HCEC 1CT (cell line): ENCODE measurements around the gene TPD52L2.
A peak's percentile ranks its signal among the peaks of the same experiment; 100 is the strongest.
"Not testable (repeated sequence)": the region's sequence is repeated elsewhere in the genome, so short reads cannot be mapped to it uniquely, and the experiment has no call there.

Experiments used
- DNase-seq: peaks from one replicate; pipeline ENCODE4 v3.0.0-alpha.2; 2017

TPD52L2 gene

GRCh38 chr20:63857764-63858392 is 7.2 kb upstream of the TPD52L2 start:
- peak; percentile 87 for DNase-seq

- peak; percentile 78 for DNase-seq
Measured at GRCh38 chr20:63858393-63859165, 6.5 kb upstream of the TPD52L2 start.

- DNase-seq = no peak
Measured at GRCh38 chr20:63859166-63859699, 5.8 kb upstream of the TPD52L2 start.

- no peak for DNase-seq
Measured at GRCh38 chr20:63860325-63861051, 4.6 kb upstream of the TPD52L2 start.

GRCh38 chr20:63861365-63861934 is 3.6 kb upstream of the TPD52L2 start, which contains the start of gene ABHD16B:
Gene ABHD16B (plus strand): TSS chr20:63861498. CDS start chr20:63861541, 43 bp downstream.
- no peak for DNase-seq

- no peak for DNase-seq
Measured at GRCh38 chr20:63861981-63862901, 2.8 kb upstream of the TPD52L2 start.

- DNase-seq = no peak
Measured at GRCh38 chr20:63863021-63863797, 1.9 kb upstream of the TPD52L2 start.

GRCh38 chr20:63863798-63864544 is 1.1 kb upstream of the TPD52L2 start:
- peak; percentile 88 for DNase-seq

GRCh38 chr20:63864545-63864977 is 509 bp upstream of the TPD52L2 start:
- DNase-seq = no peak

GRCh38 chr20:63867042-63867441 is 2.0 kb downstream of the TPD52L2 start:
- not testable (repeated sequence) for DNase-seq

- DNase-seq = no peak
Measured at GRCh38 chr20:63868264-63868663, 3.2 kb downstream of the TPD52L2 start.

GRCh38 chr20:63873477-63873971 is 8.5 kb downstream of the TPD52L2 start:
- DNase-seq = peak; percentile 93

GRCh38 chr20:63874241-63874640 is 9.2 kb downstream of the TPD52L2 start:
- not testable (repeated sequence) for DNase-seq

- no peak for DNase-seq
Measured at GRCh38 chr20:63876489-63877036, 11.5 kb downstream of the TPD52L2 start.

- no peak for DNase-seq
Measured at GRCh38 chr20:63877755-63878470, 12.8 kb downstream of the TPD52L2 start.

GRCh38 chr20:63878899-63879663 is 14.0 kb downstream of the TPD52L2 start:
- no peak for DNase-seq

GRCh38 chr20:63880901-63881300 is 15.8 kb downstream of the TPD52L2 start:
- not testable (repeated sequence) for DNase-seq
